ENCODE results near the gene NDUFB7.
"Not testable (repeated sequence)": the region's sequence is repeated elsewhere in the genome, so short reads cannot be mapped to it uniquely, and the experiment has no call there.

Gene NDUFB7

DNA sequence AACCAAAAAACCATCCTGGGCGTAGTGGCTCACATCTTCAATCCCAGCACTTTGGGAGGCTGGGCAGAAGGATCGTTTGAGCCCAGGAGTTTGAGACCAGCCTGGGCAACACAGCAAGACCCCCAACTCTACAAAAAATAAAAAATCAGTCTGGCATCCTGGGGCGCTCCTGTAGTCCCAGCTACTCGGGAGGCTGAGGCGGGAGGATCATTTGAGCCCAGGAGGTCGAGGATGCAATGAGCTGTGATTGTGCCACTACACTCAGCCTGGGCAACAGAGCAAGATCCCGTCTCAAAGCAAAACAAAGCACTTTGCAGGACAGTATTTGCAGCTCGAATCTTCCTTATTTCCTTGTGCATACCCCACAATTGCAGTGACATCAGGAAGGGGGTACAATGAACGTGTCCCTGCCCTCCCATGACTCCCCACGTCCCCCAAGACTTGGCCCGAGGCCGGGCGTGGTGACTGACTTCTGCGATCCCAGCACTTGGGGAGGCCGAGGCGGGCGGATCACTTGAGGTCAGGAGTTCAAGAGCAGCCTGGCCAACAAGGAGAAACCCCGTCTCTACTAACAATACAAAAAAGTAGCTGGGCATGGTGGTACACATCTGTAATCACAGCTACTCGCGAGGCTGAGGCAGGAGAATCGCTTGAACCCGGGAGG, 870 bp downstream of the NDUFB7 start:
- DNase-seq (ENCODE audit: low read depth) = no peak

DNA sequence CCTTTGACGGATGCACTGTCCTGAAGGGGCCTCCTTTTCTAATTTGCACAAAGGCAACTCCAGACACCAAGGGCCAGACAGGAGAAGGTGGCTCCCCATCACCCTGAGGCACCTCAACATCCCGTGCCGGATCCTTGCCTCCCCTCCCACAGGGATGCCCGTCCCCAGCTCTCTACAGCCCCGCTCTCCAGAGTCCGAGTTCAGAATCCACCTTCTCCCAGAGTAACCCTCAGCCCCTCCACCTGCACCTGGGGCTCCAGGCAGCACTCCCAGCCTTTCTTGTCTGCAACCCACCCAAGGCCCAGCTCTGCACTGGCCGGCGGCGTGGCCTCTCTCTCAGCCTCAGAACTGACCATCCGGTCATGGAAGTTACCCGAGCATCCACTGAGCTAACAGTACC, 4.8 kb downstream of the NDUFB7 start:
- DNase-seq (ENCODE audit: low read depth) = no peak

DNA sequence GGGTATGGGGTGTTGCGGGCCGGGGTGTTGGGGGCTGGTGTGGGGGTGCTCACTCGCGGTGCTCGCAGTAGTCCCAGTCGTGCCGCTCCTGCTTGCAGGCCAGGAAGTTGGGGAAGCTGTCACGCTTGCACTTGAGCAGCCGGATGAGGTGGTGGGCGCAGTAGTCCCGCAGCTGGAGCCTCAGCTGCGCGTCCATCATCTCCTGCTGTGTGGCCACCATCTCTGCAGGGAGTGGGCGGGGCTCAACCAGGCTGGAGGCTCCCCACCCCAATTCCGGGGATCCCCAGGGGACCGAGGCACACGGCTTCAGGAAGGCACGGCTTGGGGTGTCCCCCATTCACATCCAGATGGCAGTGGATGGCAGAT, 5.2 kb downstream of the NDUFB7 start:
- no peak for DNase-seq (ENCODE audit: low read depth)

DNA sequence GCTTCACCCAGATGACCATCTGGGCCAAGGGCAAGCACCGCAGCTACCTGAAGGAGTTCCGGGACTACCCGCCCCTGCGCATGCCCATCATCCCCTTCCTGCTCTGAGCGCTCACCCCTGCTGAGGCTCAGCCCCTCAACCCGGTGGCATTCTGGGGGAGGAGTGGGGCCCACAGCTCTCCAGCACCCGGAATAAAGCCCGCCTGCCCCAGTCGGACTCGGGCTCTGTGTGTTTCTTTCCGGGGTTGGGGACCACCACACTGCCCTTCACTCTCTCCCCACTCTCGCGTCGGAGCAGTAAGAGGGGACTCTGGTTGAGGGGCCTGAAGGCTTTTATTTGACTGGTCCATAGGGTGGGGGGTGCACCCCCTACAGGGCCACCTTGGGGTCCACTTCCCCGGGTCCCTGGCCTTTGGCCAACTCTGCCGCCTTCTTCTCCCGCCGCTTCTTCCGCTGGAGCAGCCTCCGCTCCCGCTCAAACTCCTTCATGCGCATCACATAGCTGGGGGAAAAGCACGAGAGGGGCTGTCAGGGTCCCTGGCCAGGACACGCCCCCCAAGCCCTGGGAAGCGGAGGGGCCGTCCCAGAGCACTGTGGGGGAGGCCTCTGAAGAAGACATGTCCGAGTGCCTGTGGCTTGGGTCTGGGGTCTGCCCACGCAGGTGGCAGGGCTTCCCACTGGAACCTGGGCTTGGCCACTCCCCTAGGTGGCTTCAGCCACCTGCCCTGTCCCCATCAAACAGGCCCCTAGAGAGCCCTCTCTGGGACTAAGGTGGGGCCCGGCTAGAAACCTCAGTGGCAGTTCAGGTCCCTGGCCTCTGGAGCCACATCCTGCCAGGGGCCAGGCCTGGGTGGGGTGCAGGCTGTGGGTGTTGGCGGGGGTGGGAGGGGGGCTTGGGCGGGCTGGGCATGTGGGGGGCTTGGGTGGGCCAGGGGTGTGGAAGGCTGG, 5.8 kb downstream of the NDUFB7 start:
- no peak for DNase-seq (ENCODE audit: low read depth)

DNA sequence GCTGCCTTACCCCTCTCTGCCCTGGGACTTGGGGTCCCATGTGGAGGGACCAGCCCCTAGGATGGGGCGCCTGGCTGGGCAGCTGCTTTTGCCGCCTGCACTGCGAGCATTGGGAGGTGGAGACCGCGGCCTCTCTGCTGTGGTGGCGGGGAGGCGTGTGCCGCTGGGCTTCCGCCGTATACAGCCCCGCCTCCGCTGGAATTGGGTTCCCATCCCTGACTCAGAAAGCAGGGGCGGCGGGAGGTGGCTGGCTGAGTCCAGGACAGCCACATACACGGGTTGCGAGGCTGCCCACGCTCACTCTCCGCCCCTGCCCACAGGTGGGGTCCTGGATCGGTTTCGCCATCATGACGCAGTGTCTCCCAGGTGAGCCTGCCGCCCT, 6.6 kb downstream of the NDUFB7 start:
- no peak for DNase-seq (ENCODE audit: low read depth)

- not testable (repeated sequence) for DNase-seq (ENCODE audit: low read depth)
Observed at GRCh38 chr19:14564652-14565297, 7.1 kb downstream of the NDUFB7 start.

DNA sequence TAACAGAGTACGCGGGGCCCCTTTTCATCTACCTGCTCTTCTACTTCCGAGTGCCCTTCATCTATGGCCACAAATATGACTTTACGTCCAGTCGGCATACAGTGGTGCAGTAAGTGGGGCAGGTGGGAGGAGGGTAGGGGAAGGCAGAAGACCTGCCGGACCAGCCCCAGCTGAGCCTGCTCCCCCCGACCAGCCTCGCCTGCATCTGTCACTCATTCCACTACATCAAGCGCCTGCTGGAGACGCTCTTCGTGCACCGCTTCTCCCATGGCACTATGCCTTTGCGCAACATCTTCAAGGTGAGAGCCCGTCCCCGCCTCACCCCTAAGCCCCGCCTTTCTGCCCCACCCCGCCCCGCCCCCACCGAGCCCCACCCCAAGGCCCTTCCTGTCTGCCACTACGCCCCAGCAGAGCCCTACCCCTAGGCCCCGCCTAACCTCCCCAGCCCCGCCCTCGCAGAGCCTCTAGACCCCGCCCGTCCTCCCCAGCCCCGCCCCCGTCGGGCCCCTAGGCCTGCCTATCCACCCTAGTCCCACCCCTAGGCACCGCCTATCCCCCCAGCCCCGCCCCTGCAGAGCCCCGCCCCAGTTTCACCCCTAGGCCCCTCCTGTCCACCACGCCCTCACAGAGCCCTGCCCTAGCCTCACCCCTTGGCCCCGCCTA, 7.7 kb downstream of the NDUFB7 start:
- no peak for DNase-seq (ENCODE audit: low read depth)

- DNase-seq (ENCODE audit: low read depth) = no peak
Observed at GRCh38 chr19:14563590-14563926, 8.3 kb downstream of the NDUFB7 start.

DNA sequence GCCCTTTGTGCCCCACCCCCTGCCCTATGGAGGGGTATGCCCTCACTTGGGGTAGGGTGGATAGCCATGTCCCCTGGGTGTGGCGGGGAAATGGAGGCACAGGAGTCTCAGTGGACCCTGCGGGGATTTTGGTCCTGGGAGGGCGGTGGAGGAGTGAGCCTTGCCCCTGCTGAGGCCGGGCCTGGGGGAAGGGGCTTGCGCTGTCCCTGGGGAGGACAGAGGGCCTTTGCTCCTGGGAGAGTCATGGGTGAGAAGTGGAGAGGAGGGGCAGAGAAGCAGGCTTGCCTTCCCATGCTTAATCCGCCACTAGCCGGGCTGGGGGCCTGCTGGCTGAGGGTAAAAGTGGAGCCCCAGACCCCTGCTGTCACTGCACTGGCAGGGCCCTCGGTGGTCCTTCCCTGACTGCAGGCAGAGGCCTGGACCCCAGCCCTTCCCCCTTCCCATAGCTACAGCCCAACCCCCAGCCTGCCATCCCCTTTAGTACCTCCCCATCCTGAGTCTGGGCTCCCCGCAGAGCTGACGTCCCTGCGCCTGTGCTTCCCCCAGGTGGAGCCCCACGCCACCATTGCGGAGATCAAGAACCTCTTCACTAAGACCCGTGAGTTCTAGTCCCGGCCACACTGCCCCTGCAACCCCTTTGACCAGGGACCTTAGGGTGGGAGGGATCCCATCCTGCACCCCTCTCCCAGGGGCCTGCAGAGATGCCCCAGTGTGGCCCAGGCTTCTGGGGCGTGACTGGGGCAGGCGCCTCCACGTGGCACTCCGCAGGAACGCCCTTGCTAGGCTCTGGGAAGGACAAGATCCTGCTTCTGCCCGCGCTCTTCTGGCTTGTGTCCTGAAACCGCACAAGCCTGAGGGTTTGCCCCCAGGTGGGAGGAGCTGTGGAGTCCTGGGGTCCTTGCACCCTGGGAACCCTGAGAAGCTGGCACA, 8.9 kb downstream of the NDUFB7 start:
- DNase-seq (ENCODE audit: low read depth) = no peak

GRCh38 chr19:14561847-14562351, 10.0 kb downstream of the NDUFB7 start:
- no peak for DNase-seq (ENCODE audit: low read depth)

DNA sequence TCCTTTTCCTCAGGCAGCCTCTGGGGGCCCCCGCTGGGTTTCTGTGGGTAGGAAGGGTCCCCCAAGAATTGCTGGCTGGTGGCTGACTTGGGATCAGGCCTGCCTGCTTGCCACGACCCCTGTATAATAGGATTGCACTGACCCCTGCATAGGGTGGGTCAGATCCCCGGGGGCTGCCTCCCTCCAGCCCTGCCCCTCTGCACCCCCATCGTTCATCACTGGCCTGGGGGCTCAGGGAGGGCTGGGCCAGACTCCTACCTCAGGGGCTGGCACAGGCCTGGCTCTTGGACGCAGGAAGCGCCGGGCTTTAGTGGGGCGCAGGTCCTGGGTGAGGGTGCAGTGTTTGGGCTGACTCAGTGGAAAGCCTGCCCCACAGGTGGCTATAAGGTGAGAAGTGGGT, 10.6 kb downstream of the NDUFB7 start:
- DNase-seq (ENCODE audit: low read depth) = no peak

DNA sequence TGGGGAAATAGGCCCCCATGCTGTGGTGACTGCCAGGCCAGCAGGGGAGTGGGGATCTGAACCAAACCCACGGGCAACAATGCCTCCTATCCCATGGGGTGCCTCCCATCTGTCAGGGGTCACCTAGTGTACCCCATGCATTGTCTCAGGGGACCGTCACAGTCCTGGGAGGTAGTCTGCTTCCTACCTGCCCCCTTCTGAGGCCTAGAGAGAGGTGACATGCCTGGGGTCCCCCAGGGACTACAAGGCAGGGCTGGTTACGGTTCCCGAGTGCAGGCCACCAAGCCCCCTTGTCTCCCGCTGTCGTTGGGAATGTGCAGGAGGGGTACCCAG, 11.1 kb downstream of the NDUFB7 start:
- no peak for DNase-seq (ENCODE audit: low read depth)

DNA sequence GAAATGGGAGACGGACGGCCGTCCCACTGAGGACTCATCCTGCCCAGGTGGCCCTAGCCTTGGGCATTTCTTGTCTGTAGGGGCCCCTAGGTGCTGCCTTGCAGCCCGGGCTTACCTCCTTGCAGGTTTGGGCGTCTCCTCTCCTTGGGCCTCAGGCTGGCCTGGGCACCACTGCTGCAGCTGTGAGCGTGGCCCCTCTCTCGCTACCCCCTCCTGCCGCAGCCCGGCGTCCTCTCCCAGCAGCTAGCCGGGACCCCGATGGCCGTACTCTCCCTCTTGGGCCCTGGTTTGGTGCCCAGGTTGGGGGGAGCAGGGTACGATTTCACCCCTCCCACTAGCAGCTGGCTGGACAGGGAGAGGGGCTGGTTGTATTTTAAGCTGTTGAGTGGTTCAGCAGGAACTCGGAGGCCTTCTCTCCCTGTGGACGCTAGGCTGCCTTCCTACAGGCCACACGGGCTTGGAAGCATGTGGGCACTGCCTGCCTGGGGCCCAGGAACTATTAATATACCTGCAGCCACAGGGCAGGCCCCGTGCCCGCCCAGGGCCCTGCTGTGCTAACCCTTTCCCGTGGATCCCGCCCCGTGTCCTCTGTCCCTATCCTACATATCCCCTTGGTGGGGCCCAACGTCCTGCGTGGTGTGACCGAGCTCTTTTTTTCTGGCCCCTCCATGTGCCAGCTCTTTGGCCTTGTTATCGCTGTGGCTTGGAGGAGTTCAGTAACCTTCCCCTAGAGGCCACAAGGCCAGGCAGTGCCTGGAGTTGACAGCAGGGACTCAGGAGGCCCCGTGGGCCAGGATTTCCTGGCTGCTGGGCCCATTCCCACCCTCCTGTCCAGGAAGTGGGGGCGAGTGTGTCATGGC, 11.7 kb downstream of the NDUFB7 start:
- DNase-seq (ENCODE audit: low read depth) = no peak

DNA sequence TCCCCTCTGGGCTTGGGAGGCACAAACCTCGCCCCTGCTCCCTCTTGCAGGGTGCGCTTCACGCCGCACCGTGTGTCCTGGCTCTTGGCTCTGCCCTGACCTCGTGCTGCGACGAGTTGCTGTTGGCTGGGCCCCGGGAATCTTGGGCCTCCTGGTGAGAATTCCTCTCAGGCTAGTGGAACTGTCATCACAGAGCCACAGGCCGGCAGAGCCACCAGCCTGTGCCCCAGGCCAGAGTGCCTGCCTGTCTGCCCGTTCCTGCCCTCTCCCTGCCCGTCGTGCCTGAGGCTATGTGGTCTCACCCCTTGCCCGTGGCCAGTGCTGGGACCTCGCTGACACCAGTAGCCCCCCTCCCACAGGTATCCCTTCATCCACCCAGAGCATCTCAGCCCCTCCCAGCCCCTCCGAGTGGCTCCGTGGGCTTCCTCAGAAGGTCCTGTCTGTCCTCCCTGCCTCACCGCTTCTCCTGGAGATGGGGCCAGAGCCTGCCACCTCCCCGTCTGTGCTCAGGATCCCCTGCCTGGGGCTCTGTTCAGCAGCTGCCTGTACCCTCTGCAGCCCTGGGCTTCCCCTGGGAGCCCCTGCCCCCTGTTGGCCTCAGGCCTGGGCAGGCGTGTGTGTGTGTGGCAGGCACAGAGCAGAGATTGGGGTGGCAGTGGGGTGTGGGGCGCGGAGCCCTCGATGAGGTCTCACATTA, 13.3 kb downstream of the NDUFB7 start:
- DNase-seq (ENCODE audit: low read depth) = no peak

- DNase-seq (ENCODE audit: low read depth) = peak; percentile 55
Observed at GRCh38 chr19:14556662-14557188, 15.1 kb downstream of the NDUFB7 start.

DNA sequence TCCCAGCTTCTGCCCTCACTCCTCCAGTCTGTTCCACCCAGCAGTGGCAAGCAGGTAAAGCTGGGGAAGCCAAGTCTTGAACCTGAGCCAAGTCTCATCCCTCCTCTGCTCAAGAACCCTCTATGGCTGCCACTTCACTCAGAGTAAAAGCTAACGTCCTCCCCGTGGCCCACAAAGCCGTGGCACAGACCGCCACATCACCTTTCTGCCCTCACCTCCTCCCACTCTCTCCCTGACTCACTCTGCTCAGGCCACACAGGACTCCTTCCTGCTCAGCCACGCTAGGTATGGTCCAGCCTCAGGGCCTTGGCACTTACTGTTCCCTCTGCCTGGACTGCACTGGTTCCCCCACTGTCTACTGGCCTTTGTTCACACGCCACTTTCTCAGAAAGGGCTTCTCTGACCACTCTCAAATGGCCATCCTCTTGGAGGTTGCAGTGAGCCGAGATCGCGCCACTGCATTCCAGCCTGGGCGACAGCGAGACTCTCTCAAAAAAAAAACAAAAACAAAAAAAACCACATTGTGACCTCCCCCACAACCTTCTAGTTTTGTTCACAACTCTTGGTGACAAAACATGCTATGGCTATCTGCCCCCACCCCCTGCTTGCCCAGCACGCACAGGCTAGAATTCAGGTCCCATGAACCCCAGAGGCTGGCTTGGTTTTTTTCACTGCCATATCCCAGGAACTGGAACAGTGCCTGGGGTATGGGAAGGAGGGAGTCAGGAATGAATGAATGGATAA, 15.8 kb downstream of the NDUFB7 start:
- DNase-seq (ENCODE audit: low read depth) = no peak

DNA sequence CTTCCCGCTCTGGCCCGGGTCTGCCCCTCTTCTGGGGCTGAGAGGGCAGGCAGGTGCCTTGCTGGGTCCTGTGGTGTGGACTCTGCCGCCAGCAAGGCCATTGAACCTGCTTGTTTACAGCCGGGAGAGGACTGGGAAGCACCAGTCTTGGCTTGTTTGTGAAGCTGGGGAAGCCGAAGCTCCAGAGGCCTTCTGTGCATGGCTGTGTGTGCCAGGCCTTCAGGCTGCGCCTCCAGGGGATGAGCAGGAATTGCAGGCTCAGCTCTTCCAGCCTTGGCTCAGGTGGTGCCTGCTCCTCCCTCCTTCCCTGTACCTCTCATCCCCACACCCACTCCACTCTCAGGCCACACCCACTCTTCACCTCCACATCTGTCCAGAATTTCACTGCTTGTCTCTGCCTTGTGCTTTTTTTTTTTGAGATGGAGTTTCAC, 17.5 kb downstream of the NDUFB7 start:
- no peak for DNase-seq (ENCODE audit: low read depth)

GRCh38 chr19:14553939-14554243, 18.0 kb downstream of the NDUFB7 start:
- no peak for DNase-seq (ENCODE audit: low read depth)
